ENCODE data around the gene TNS3.

Gene TNS3

GRCh38 chr7:47231627-47232026 lies 350.3 kb downstream of the TNS3 start:
- no peak for DNase-seq

GRCh38 chr7:47231032-47231431 lies 350.9 kb downstream of the TNS3 start:
- no peak for DNase-seq

GRCh38 chr7:47228386-47229014 lies 353.4 kb downstream of the TNS3 start:
- no peak for DNase-seq

DNA sequence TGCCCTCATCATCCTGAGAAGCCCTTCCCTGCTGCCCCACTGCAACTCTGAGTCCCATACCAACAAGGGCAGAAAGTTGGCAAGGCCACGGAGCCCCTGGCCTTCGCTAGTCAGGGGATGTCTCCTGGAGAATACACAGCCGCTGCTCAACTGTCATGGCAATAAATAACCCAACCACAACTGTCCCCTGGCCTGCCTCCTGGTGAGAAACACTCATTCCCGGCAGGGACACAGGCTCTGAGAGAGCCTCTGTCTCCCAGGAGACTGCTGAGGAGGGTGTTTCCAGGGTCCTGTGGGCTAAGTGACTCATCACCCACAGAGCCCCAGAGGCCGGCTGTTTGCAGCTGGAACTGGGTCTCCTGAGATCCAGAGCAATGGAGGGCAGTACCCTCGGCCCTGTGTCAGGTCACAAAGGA lies 354.1 kb downstream of the TNS3 start:
- DNase-seq, result peak; percentile 89

- no peak for DNase-seq
Measured at GRCh38 chr7:47226696-47227095, 355.2 kb downstream of the TNS3 start.

DNA sequence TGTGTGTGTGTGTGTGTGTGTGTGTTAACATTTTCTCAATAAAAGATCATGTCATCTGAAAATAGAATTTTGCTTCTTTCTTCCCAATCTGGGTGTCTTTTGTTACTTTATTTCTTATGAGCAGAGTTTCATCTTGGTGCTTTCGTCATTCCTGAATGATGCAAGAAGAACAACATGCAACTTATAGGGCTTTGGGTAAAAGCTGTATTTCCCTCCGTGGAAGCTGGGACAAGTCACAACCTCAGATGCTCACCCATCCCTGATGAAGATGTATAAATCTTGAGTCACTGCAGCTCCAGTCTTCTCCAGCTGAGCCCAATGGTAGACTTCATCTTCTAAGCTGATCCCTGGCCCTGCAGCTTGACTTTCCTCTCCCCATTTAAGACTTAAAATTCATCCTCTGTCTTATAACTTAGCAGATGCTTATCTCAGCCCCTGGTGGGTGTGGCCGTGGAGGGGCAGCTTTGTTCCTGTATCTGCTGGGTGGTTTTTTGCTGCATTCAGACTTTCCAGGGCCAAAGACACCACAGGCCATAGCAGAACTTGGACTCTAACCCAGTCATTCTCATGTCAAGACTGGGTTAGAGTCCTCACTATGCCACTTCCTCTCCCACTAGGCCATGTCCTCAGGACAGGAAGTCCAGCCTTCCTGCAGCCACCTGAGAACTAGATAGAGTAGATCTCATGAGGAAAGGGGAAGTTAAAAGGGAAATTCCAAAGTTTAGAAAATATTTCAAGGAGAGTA lies 356.4 kb downstream of the TNS3 start:
- peak; percentile 61 for DNase-seq
